Heart right ventricle (tissue), 16 donors: ENCODE results near the gene CCR6. TPM values are rescaled to one million over a fixed set of nuclear protein-coding genes. Genes with fewer than 3 reads are reported as not detected.

Source experiments
- ATAC-seq, 8 donors: fragments of 200-7000 bp; cut with Tn5 transposase; one replicate each; pipeline ENCODE4 v1.9.1; 2020; ENCODE audit warnings: mild to moderate bottlenecking in 8 of 8, moderate library complexity in 8 of 8, moderate number of reproducible peaks in 1 of 8
- DNase-seq, 2 donors: peaks; one replicate each; pipeline ENCODE4 v3.0.0-alpha.2; 2020
- H3K27ac ChIP-seq, 10 donors: fragments of 200-600 bp; sonication (generic) in 2 of 10; one replicate each; pipeline versions ENCODE4 v1.5.0 to v1.8.0; 2020 to 2022; ENCODE audit warnings: mild to moderate bottlenecking in 3 of 10
- H3K27me3 ChIP-seq, 7 donors: fragments of 200-600 bp; one replicate each; pipeline ENCODE4 v1.8.0; 2021 to 2022; ENCODE audit warnings: mild to moderate bottlenecking in 2 of 7
- H3K36me3 ChIP-seq, 9 donors: fragments of 200-600 bp; sonication (generic) in 1 of 9; one replicate each; pipeline versions ENCODE4 v1.5.0 to v1.8.0; 2020 to 2022; ENCODE audit warnings: mild to moderate bottlenecking in 2 of 9
- H3K4me1 ChIP-seq, 9 donors: fragments of 200-600 bp; sonication (generic) in 1 of 9; one replicate each; pipeline versions ENCODE4 v1.5.0 to v1.8.0; 2020 to 2022; ENCODE audit warnings: mild to moderate bottlenecking in 4 of 9
- H3K4me3 ChIP-seq, 10 donors: fragments of 200-600 bp; sonication (generic) in 2 of 10; one replicate each; pipeline versions ENCODE4 v1.5.0 to v1.8.0; 2020 to 2022; ENCODE audit warnings: mild to moderate bottlenecking in 7 of 10, moderate library complexity in 2 of 10
- H3K9me3 ChIP-seq, 11 donors: fragments of 200-600 bp in 10 of 11; sonication (generic) in 2 of 11; one replicate each; pipeline versions ENCODE4 v1.5.0 to v1.8.0; 2013 to 2022; ENCODE audit warnings: mild to moderate bottlenecking in 2 of 11, control low read depth in 1 of 11, moderate library complexity in 1 of 11
- WGBS, 2 donors: extraction: QIAGEN DNeasy Blood & Tissue Kit; methylation state at CpG; one replicate each; pipeline ENCODE4 v1.1.7; 2013; ENCODE audit warnings: inconsistent platforms in 1 of 2; 5-methylcytosine and 5-hydroxymethylcytosine counted together
- intact Hi-C, 10 donors: fragments of 100-400 bp; cut with DNase I; formaldehyde crosslinking; loops; one replicate each; pipeline versions ENCODE4 v1.11.1 to v1.14.2; 2022
- polyA plus RNA-seq, 2 donors: library from polyadenylated mRNA; stranded (reverse); fragments of 200-250 nt; gene quantifications; one replicate each; pipeline ENCODE4 v1.2.3, GENCODE V29; 2013
- total RNA-seq, 10 donors: library from RNA; stranded (reverse); fragmentation: NEBNext Ultra II Directional in 3 of 10; extraction: Animal tissue kit (Norgen Biotek cat#: 25700) in 3 of 10; gene quantifications; one replicate each; pipeline versions ENCODE4 v1.2.1 to v1.2.4, GENCODE V29; 2021 to 2023
- TF ChIP-seq, protein P1 (sequence below), 9 donors: fragments of 200-600 bp; sonication (generic) in 2 of 9; IDR thresholded peaks; one replicate each; pipeline versions ENCODE4 v1.5.0 to v1.8.0; 2021 to 2022; ENCODE audit warnings: antibody characterized with exemption in 9 of 9, mild to moderate bottlenecking in 5 of 9, moderate library complexity in 1 of 9
- donor health status: Arrhythmogenic right ventricular cardiomyopathy.
- donor health status: ischemic (EF 13 %, LVEDD 7.1; RV severe dilation, severe dysfunction).
- donor health status: healthy with polysubstance abuse.
- donor health status: DM: no; HTN: yes; CAD: no.
- donor health status: DM: no; HTN: no; CAD: no.
- donor health status: ischemic (EF 25% LVEDD 6.9; RV normal size, moderate dysfunction).
- donor health status: ischemic (EF 25% LVEDD 5.7; RV mildly dilated, moderate dysfunction).
- donor health status: healthy.
- donor health status: DM: yes; HTN: yes; CAD: no.
- donor health status: Ischemic cardiomyopathy.
- donor health status: ischemic (EF 35%, LVEDD 5.7; RV mildly dilated, moderate dysfunction).
- donor health status: nonischemic (EF 11% LVEDD 7.7; RV severe dilation, severe dysfunction).
- donor health status: DM: yes; HTN: yes; CAD: no.
- donor health status: PGD.
- donor health status: ischemic (EF 29% LVEDD 5.4; RV normal size, mild dysfunction).
- donor health status: nonischemic (EF 23%, LVEDD 6.1; RV moderate dilation, normal function).

Gene CCR6
- total and polyA plus RNA-seq, 12 donors, result 0.13 to 0.37 (median 0.16) TPM; not detected in 9

DNA sequence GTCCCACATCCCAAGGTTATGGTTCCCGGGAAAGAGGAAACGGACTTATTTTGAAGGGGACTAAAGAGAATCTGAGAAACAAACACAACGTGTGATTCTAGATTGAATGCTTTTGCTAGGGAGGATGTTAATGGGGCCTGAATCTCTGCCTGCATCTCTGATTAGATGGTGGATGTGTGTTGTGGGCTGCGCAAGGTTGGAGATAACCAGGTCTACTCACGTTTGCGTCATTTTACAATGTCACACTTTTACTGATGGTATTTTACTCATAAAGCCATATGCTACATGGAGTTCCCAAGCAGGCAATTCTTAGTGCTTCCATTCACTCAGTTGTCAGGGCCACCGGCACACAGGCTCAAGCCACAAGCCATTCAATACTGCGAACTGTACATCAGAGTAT, 23.2 kb upstream of the CCR6 start:
- H3K4me3 ChIP-seq, result no peak overlapping the region
- TF ChIP-seq, protein P1, sequence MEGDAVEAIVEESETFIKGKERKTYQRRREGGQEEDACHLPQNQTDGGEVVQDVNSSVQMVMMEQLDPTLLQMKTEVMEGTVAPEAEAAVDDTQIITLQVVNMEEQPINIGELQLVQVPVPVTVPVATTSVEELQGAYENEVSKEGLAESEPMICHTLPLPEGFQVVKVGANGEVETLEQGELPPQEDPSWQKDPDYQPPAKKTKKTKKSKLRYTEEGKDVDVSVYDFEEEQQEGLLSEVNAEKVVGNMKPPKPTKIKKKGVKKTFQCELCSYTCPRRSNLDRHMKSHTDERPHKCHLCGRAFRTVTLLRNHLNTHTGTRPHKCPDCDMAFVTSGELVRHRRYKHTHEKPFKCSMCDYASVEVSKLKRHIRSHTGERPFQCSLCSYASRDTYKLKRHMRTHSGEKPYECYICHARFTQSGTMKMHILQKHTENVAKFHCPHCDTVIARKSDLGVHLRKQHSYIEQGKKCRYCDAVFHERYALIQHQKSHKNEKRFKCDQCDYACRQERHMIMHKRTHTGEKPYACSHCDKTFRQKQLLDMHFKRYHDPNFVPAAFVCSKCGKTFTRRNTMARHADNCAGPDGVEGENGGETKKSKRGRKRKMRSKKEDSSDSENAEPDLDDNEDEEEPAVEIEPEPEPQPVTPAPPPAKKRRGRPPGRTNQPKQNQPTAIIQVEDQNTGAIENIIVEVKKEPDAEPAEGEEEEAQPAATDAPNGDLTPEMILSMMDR (IDR thresholded peaks at IDR 0.05), result no peak
- ATAC-seq (no peak), DNase-seq (no peak)
- H3K36me3 ChIP-seq, result no peaks in the 10 kb centered on the region
- H3K27me3 ChIP-seq, result peaks cover 0 to 8% (median 0%) of the 10 kb centered on the region in 7 donors
- intact Hi-C loops, result no loop called here
- H3K9me3 ChIP-seq, result no peaks in the 10 kb centered on the region
- no peak overlapping the region for H3K27ac ChIP-seq
- peaks cover 0 to 10% (median 2%) of the 10 kb centered on the region in 9 donors for H3K4me1 ChIP-seq
- WGBS, 2 donors, result 89 to 90% methylated on average over 8 of the region's 8 CpGs

DNA sequence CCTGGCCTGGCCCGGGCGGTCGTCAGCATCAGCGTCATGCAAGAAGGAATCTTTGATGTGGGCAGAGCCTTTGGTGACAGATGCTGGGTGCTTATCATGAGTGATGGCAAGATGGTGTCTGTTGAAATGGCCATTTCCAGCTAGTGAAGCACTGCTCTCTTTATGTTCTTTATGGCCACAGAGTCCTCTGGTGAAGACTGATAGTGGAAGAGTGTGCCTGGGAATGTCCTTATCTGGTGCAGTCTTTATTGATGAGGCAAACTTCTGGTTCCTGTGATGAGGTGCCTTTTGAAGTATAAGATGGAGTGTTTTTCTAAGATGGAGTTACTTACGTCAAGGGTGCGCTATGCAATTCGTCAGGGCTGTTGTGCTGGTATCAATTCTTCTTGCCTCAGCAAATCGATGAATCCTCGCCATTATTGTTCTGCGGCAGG, 22.6 kb upstream of the CCR6 start:
- H3K4me3 ChIP-seq, result no peak overlapping the region
- no peaks in the 10 kb centered on the region for H3K36me3 ChIP-seq
- ATAC-seq, result no peak
- TF ChIP-seq, protein P1 (IDR thresholded peaks at IDR 0.05), result no peak
- WGBS, 2 donors, result 64 to 67% methylated on average over 10 of the region's 10 CpGs
- no peak overlapping the region for H3K27ac ChIP-seq
- H3K9me3 ChIP-seq, result no peaks in the 10 kb centered on the region
- H3K27me3 ChIP-seq, result peaks cover 0 to 7% (median 0%) of the 10 kb centered on the region in 7 donors
- H3K4me1 ChIP-seq, result peaks cover 0 to 5% (median 0%) of the 10 kb centered on the region in 9 donors
- DNase-seq, result no peak
- intact Hi-C loops, result no loop called here

DNA sequence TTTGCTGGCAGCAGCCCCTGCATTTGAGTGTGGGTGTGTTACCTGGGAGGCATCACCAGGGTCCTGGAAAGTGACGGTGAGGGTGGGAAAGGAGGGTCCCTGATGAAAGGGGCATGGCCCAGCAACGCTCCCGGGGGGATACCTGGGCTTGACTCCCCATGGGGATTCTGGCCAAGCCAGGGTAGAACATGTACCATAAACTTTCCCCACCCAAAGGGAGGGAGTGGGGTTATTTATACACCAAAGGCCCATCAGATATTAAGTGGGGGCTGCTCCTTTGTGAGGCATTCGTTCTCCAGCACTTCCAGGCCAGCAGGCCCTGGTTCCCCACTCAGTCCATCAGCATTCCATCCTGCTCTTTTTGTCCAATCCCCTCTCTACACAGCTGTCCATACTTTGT, 20.6 kb upstream of the CCR6 start:
- DNase-seq (no peak), ATAC-seq (no peak)
- H3K27me3 ChIP-seq, result no peaks in the 10 kb centered on the region
- H3K4me3 ChIP-seq, result no peak overlapping the region
- WGBS, 2 donors, result 66 to 67% methylated on average over 4 of the region's 4 CpGs
- H3K36me3 ChIP-seq, result no peaks in the 10 kb centered on the region
- H3K9me3 ChIP-seq, result no peaks in the 10 kb centered on the region
- no peaks in the 10 kb centered on the region for H3K4me1 ChIP-seq
- TF ChIP-seq, protein P1 (IDR thresholded peaks at IDR 0.05), result no peak
- H3K27ac ChIP-seq, result no peak overlapping the region
- intact Hi-C loops, result no loop called here

DNA sequence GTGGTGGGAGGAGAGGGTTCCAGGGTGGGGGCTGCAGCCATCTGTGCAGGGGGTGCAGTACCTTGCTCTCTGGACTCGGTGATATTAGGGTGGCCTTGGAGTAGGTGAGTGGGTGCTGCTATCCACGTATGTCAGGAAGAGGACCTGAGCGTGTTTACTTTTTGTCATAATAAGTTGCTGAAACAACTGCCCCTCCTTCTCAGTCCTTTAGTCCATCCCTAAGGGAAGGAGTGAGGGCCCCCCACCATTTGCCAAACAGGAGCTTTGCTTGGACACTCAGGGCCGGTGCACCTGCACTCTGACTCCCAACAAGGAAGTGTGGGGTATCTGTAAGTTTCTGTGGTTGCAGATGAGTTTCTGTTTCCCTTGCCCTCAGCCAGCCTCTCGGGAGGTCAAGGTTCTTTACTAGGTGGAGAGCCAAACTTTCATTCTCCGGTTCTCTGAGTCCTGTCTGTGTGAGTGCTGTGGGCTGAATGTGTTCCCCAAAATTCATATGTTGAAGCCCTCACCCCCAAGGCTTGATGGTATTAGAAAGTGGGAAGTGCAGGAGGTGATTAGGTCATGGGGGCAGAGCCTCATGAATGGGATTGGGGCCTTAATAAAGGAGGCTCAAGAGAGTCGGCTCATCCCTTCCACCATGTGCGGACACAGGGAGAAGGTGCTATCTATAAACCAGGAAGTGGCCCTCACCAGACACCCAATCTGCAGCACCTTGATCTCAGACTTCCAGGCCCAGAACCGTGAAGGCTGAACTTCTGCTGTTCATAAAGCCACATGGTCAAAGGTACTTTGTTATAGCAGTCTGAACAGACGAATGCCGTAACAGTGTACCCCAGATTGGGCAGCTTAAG, 19.6 kb upstream of the CCR6 start:
- H3K9me3 ChIP-seq, result no peaks in the 10 kb centered on the region
- WGBS, 2 donors, result 91% methylated on average over 11 of the region's 11 CpGs
- TF ChIP-seq, protein P1 (IDR thresholded peaks at IDR 0.05), result no peak
- H3K4me1 ChIP-seq, result no peaks in the 10 kb centered on the region
- H3K27ac ChIP-seq, result no peak overlapping the region
- H3K4me3 ChIP-seq, result no peak overlapping the region
- DNase-seq, result no peak
- intact Hi-C loops, result no loop called here
- peaks cover 0 to 4% (median 0%) of the 10 kb centered on the region in 7 donors for H3K27me3 ChIP-seq
- H3K36me3 ChIP-seq, result no peaks in the 10 kb centered on the region
- ATAC-seq, result no peak
